GM12873 (cell line): ENCODE measurements around the gene MNT.

Experiments used
- TF ChIP-seq, protein P1 (sequence below): IDR thresholded peaks from 2 replicates; pipeline ENCODE4 v1.5.1; 2012; ENCODE audit warnings: low read depth, mild to moderate bottlenecking, moderate library complexity, low read length, control low read depth; ENCODE audit not compliant: insufficient read depth; ENCODE audit errors: missing control alignments

The MNT gene, protein sequence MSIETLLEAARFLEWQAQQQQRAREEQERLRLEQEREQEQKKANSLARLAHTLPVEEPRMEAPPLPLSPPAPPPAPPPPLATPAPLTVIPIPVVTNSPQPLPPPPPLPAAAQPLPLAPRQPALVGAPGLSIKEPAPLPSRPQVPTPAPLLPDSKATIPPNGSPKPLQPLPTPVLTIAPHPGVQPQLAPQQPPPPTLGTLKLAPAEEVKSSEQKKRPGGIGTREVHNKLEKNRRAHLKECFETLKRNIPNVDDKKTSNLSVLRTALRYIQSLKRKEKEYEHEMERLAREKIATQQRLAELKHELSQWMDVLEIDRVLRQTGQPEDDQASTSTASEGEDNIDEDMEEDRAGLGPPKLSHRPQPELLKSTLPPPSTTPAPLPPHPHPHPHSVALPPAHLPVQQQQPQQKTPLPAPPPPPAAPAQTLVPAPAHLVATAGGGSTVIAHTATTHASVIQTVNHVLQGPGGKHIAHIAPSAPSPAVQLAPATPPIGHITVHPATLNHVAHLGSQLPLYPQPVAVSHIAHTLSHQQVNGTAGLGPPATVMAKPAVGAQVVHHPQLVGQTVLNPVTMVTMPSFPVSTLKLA

DNA sequence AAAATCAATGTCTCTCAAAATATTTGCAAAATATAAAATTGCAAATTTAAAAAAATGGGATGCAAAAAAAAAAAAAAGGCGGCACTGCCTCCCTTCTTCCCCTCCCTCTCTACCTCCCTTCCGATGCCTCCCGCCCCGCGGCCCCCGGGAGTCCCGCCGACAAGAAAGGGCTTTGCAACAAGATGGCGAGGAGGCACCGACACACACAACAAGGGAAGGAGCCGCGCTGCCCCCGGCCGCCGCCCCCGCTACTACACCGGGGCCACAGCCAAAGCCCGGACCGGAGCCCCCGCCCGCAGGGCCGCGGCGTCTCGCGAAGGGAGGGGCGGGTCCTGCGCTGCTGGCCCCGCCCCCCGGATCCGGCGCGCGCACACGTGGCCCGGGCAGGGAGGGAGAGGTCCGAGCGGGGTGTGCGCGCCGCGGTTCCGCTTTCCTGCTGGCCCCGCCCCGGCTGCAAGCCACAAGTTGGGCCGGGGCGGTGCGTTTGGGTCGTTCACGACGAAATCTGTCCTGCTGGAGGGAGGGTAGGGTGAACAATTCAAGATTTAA, at the start of gene MNT:
TSS of gene MNT (minus strand) at position 184 of the 549 bp plus-strand sequence. CDS start 348 bp downstream, outside the sequence.
- TF ChIP-seq, protein P1, sequence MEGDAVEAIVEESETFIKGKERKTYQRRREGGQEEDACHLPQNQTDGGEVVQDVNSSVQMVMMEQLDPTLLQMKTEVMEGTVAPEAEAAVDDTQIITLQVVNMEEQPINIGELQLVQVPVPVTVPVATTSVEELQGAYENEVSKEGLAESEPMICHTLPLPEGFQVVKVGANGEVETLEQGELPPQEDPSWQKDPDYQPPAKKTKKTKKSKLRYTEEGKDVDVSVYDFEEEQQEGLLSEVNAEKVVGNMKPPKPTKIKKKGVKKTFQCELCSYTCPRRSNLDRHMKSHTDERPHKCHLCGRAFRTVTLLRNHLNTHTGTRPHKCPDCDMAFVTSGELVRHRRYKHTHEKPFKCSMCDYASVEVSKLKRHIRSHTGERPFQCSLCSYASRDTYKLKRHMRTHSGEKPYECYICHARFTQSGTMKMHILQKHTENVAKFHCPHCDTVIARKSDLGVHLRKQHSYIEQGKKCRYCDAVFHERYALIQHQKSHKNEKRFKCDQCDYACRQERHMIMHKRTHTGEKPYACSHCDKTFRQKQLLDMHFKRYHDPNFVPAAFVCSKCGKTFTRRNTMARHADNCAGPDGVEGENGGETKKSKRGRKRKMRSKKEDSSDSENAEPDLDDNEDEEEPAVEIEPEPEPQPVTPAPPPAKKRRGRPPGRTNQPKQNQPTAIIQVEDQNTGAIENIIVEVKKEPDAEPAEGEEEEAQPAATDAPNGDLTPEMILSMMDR: no peak

DNA sequence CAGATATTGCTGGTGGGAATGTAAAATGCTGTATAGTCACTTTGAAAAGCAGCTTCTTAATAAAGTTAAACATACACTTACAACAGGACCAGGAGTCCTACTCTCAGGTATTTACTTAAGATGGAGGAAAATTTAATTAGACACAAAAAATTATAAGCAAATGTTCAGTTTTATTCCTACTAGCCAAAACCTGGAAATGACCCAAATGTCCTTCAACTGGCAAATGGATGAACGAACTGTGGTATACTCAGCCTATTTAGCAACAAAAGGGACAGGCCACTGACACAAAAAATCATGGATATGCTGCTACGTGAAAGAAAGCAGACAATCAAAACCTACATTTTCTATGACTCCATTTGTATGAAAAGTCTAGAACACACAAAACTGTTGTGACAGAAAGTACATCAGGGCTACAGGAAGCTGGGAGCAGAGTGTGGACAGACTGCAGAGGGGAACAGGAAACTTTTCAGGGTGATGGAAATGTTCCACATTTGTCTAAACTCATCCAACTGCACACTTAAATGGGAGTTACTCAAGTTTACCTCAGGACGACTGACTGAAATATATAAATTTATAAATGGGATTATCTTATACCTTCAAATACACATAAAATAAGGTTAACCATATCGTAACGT, 49.3 kb upstream of the MNT start:
- TF ChIP-seq, protein P1: no peak

DNA sequence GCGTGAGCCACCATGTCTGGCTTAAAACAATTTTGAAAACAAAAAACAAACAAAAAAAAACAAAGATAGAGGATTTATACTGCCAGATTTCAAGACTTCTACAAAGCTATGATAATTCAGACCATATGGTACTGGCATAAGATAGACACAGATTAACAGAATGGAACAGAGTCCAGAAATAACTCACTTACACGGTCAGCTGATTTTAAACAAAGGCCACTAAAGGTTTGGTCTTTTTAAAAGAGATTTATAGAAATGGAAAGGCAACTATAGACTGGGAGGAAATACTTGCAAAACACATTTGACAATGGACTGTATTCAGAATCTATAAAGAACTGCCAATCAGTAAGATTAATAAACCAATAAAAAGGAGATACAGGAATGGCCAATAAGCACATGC, 48.6 kb upstream of the MNT start:
- TF ChIP-seq, protein P1: no peak

DNA sequence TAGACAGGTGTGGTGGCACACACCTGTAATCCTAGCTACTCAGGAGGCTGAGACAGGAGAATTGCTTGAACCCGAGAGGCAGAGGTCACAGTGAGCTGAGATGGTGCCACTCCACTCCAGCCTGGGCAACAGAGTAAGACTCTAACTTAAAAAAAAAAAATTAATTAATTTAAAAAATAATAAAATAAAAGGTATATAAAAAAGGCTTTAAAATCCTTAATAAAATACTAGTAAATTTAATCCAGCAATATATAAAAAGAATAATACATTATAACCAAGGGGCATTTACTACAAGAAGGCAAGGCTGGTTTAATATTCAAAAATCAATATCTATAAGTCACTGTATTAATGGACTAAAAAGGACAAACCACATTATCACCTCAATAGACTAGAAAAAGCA, 44.8 kb upstream of the MNT start:
- TF ChIP-seq, protein P1: no peak

DNA sequence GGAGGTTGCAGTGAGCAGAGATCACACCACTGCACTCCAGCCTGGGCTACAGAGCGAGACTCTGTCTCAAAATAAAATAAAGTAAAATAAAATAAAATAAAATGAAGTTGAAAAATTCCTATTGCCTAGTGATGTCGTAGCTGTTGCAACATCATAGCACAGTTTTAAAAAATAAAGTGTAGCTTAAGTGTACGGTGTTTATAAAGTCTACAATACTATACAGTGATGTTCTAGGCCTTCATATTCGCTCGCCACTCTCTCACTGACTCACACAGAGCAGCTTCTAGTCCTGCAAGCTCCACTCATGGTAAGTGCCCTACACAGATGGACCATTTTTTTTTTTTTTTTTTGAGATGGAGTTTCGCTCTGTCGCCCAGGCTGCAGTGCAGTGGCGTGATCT, 43.5 kb upstream of the MNT start:
- TF ChIP-seq, protein P1: no peak

DNA sequence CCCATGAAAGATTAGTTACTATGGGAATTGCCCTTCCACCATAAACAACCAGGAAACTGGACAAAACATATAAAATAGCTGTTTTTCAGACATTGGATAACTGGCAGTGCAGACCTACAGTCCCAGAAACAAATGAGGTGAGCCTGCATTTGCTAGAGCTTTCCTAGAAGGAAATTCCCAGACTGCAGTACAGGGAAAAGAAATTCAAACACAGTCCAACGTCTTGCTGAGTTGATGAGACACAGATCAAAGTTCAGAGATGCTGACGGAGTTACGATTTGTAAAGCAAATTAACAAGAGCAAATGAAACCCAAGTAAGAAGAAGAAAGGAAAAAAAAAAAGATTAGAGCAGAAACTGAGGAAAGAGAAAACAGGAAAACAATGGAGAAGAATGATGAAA, 41.3 kb upstream of the MNT start:
- TF ChIP-seq, protein P1: no peak

DNA sequence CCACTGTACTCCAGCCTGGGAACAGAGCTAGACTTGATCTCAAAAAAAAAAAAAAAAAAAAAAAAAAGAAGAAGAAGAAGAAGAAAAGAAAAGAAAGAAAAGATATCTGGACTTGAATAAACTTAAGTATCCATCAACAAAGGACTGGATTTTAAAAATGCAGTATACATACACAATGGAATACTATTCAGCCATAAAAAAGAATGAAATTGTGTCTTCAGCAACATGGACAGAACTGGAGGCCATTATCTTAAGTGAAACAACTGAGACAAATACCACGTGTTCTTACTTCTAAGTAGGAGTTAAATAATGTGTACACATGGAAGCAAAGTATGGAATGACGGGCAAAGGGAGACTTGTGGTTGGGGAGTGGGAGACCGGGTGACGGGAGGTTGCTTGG, 40.1 kb upstream of the MNT start:
- TF ChIP-seq, protein P1: no peak
